ENCODE data around the gene B4GALT7. TPM values are rescaled to one million over a fixed set of nuclear protein-coding genes. Genes with fewer than 3 reads are reported as not detected.

B4GALT7 gene
- total and polyA plus RNA-seq, 10 donors, result 22.7 to 43.8 (median 32.8) TPM

DNA sequence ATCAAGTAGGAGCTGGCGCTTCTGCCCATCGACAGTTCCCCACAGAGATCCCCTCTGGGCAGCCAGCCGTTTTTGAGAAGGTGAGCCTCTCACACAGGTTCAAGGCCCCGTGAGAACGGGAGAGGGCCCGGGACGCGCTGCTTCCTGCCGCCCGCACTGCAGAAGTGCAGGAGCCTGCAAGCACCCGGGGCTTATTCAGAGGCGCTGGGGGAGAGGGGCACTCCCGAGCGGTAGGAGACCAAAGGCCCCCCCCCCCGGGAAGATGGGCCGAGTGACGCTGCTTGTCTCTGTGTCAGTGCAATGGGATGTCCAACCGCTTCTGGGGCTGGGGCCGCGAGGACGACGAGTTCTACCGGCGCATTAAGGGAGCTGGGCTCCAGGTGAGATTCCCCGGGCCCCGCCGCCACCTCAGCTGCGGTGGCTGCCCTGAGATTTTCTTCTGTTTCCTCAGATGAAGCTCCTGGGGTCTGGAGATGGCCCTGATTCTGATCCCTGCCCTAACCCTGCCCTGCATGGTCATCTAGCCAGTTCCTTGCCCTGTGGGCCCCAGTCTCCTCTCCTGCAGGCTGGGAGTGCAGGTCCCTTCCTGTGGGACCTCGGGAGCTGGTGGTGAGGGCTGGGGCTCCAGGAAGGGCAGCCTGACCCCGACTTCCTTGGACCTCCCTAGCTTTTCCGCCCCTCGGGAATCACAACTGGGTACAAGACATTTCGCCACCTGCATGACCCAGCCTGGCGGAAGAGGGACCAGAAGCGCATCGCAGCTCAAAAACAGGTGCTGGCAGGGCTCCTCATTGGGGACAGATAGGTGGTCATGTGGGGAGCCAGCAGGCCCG is 8.5 kb downstream of the B4GALT7 start:
- no peak for DNase-seq
- H3K36me3 ChIP-seq, result peaks cover 0 to 72% (median 9%) of the 10 kb centered on the region in 6 donors
- 85 to 94% (median 88%) methylated on average over 27 to 37 of the region's 37 CpGs for whole genome bisulfite sequencing, 5 donors
- H3K4me1 ChIP-seq, result peaks cover 6 to 32% (median 15%) of the 10 kb centered on the region in 6 donors
- no peaks in the 10 kb centered on the region for H3K9me3 ChIP-seq
- intact Hi-C loops (cut with DNase I; ENCODE audit: low total_unique reads), result loop anchor here (10.0 kb wide), 1 partner anchor 456 kb away; no protein-coding TSS in a partner anchor
- no peaks in the 10 kb centered on the region for H3K27me3 ChIP-seq (replicated peaks in 1 of 7)
- TF ChIP-seq POLR2AphosphoS5 (IDR thresholded peaks at IDR 0.05), result peak in 1 of 3 donors; percentile 7
- TF ChIP-seq, protein P1, sequence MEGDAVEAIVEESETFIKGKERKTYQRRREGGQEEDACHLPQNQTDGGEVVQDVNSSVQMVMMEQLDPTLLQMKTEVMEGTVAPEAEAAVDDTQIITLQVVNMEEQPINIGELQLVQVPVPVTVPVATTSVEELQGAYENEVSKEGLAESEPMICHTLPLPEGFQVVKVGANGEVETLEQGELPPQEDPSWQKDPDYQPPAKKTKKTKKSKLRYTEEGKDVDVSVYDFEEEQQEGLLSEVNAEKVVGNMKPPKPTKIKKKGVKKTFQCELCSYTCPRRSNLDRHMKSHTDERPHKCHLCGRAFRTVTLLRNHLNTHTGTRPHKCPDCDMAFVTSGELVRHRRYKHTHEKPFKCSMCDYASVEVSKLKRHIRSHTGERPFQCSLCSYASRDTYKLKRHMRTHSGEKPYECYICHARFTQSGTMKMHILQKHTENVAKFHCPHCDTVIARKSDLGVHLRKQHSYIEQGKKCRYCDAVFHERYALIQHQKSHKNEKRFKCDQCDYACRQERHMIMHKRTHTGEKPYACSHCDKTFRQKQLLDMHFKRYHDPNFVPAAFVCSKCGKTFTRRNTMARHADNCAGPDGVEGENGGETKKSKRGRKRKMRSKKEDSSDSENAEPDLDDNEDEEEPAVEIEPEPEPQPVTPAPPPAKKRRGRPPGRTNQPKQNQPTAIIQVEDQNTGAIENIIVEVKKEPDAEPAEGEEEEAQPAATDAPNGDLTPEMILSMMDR (IDR thresholded peaks at IDR 0.05 in 8 of 11, conservative IDR thresholded peaks at IDR 0.05 in 3 of 11), result no peak
- no peak overlapping the region for H3K27ac ChIP-seq
- H3K4me3 ChIP-seq, result no peak overlapping the region

DNA sequence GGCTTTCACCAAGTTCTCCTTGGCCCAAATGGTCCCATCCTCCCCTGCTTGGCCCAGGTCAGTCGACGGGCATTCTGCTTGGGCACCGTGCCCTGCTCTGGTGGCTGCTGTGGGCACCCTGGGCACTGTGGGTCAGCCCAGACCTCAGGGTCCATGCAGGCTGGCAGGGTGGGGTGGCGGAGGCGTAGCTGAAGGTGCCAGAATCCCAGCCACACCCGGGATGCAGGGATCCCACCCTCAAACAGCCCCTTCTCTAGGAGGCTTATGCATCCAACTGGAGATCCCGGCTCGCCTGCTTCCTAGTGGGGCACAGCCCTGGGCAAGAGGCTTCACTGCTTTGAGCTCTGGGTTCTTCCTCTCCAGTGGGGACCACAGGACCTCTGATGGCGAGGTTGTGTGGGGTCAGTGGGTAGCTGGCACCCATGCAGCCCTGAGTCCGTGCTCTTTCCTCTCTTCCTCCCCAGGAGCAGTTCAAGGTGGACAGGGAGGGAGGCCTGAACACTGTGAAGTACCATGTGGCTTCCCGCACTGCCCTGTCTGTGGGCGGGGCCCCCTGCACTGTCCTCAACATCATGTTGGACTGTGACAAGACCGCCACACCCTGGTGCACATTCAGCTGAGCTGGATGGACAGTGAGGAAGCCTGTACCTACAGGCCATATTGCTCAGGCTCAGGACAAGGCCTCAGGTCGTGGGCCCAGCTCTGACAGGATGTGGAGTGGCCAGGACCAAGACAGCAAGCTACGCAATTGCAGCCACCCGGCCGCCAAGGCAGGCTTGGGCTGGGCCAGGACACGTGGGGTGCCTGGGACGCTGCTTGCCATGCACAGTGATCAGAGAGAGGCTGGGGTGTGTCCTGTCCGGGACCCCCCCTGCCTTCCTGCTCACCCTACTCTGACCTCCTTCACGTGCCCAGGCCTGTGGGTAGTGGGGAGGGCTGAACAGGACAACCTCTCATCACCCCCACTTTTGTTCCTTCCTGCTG is 9.4 kb downstream of the B4GALT7 start:
- DNase-seq, result no peak
- no peaks in the 10 kb centered on the region for H3K9me3 ChIP-seq
- intact Hi-C loops (cut with DNase I; ENCODE audit: low total_unique reads), result loop anchor here (10.0 kb wide), 1 partner anchor 455 kb away; no protein-coding TSS in a partner anchor
- no peak overlapping the region for H3K4me3 ChIP-seq
- H3K27me3 ChIP-seq (replicated peaks in 1 of 7), result no peaks in the 10 kb centered on the region
- H3K4me1 ChIP-seq, result peaks cover 6 to 30% (median 15%) of the 10 kb centered on the region in 6 donors
- TF ChIP-seq POLR2A (IDR thresholded peaks at IDR 0.05), result no peak
- TF ChIP-seq POLR2AphosphoS5 (IDR thresholded peaks at IDR 0.05), result peak in 2 of 3 donors; percentile 51 to 75
- peak overlapping the region in 1 of 8 donors; percentile 42 for H3K27ac ChIP-seq
- WGBS, 5 donors, result 47 to 85% (median 73%) methylated on average over 10 to 21 of the region's 21 CpGs
- peaks cover 0 to 72% (median 9%) of the 10 kb centered on the region in 6 donors for H3K36me3 ChIP-seq

DNA sequence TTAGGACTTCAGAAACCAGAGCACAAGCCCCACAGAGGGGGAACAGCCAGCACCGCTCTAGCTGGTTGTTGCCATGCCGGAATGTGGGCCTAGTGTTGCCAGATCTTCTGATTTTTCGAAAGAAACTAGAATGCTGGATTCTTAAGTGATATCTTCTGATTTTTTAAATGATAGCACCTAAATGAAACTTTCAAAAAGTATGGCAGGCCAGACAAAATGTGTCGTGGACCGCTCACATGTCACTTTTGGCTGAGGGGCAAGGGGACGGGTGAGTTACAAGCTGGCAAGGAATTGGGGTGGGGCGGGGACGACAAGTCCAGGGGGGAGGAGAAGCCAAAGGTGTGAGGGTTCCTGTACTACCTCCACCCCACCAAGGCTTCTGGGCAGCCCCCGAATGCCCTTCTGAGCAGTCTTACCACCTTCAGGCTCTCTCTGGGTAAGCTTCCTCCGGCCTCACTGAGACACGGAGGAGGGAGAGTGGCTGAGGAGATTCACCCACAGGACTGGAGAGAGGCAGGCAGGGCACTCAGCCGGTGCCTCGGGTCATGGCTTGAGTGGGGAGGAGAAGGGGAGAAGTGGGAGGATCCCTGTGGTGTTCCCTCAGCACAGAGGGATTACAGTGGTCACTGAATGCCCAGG is 10.3 kb downstream of the B4GALT7 start:
- Histone ChIP-seq H3K27ac (peak overlapping the region in 1 of 8 donors; percentile 42), H3K4me3 (no peak overlapping the region), H3K27me3 (replicated peaks in 1 of 7) (no peaks in the 10 kb centered on the region), H3K4me1 (peaks cover 6 to 28% (median 14%) of the 10 kb centered on the region in 6 donors), H3K36me3 (peaks cover 0 to 66% (median 9%) of the 10 kb centered on the region in 6 donors), H3K9me3 (no peaks in the 10 kb centered on the region)
- 68 to 84% (median 76%) methylated on average over 11 to 13 of the region's 13 CpGs for WGBS, 5 donors
- no peak for DNase-seq
- no peak for TF ChIP-seq POLR2A (IDR thresholded peaks at IDR 0.05)
- TF ChIP-seq POLR2AphosphoS5 (IDR thresholded peaks at IDR 0.05), result peak in 2 of 3 donors; percentile 11 to 32
- TF ChIP-seq, protein P1 (IDR thresholded peaks at IDR 0.05 in 8 of 11, conservative IDR thresholded peaks at IDR 0.05 in 3 of 11), result no peak
- intact Hi-C loops (cut with DNase I; ENCODE audit: low total_unique reads), result no loop called here
